OCI-LY7 (cell line): Measurements from ENCODE around the gene DENND1B. TPM values are rescaled to one million over a fixed set of nuclear protein-coding genes. Genes with fewer than 3 reads are reported as not detected.

Experiments
- BruUV-seq: library from RNA; stranded (reverse); fragments of 400-500 nt; replicated peaks from 2 replicates; lab custom pipeline; 2021; lab: Mats Ljungman, UMichigan
- CTCF ChIA-PET: fragments of 300-600 bp; sonication (Branson Sonifier 250); formaldehyde crosslinking; loops from one replicate; lab custom pipeline; 2022; ENCODE audit warnings: antibody characterized with exemption; ENCODE audit not compliant: unreplicated experiment; lab: Charles Lee
- POLR2A ChIA-PET: fragments of 300-600 bp; sonication (Branson Sonifier 250); formaldehyde crosslinking; loops from one replicate; lab custom pipeline; 2022; ENCODE audit warnings: antibody characterized with exemption; lab: Charles Lee
- DNase-seq: peaks from one replicate; pipeline ENCODE4 v3.0.0-alpha.2; 2015; ENCODE audit warnings: low spot score
- H2AFZ ChIP-seq: fragments of 200-600 bp; sonication (generic), shearing (Covaris generic); 2 replicates; pipeline ENCODE4 v1.6.1; 2014; ENCODE audit warnings: mild to moderate bottlenecking, antibody characterized with exemption, low read length, moderate library complexity
- H3K27ac ChIP-seq: fragments of 200-600 bp; sonication (generic); 2 replicates; pipeline ENCODE4 v1.5.1; 2014; ENCODE audit warnings: mixed run types, low read depth, mild to moderate bottlenecking, moderate library complexity, low read length, inconsistent platforms; ENCODE audit not compliant: poor library complexity, severe bottlenecking
- H3K36me3 ChIP-seq: fragments of 200-600 bp; sonication (generic); 2 replicates; pipeline ENCODE4 v1.6.1; 2014; ENCODE audit warnings: mild to moderate bottlenecking, antibody characterized with exemption, low read length, moderate library complexity, mixed read lengths; ENCODE audit not compliant: insufficient read depth
- H3K4me1 ChIP-seq: fragments of 200-600 bp; sonication (generic); 2 replicates; pipeline ENCODE4 v1.5.1; 2014; ENCODE audit warnings: mild to moderate bottlenecking, low read length; ENCODE audit not compliant: insufficient read depth, poor library complexity, severe bottlenecking
- H3K4me2 ChIP-seq: fragments of 200-600 bp; sonication (generic); 2 replicates; pipeline ENCODE4 v1.6.1; 2014; ENCODE audit warnings: mild to moderate bottlenecking, low read length
- H3K4me3 ChIP-seq: fragments of 200-600 bp; sonication (generic); 2 replicates; pipeline ENCODE4 v1.5.1; 2014; ENCODE audit warnings: mild to moderate bottlenecking, low read depth, low read length; ENCODE audit not compliant: poor library complexity, severe bottlenecking
- H3K79me2 ChIP-seq: fragments of 200-600 bp; sonication (generic); 2 replicates; pipeline ENCODE4 v1.6.1; 2016; ENCODE audit warnings: low read depth, mild to moderate bottlenecking, low read length, moderate library complexity, mixed read lengths; ENCODE audit not compliant: insufficient read depth
- H3K9me2 ChIP-seq: fragments of 200-600 bp; sonication (generic); 2 replicates; pipeline ENCODE4 v1.6.1; 2016; ENCODE audit warnings: mild to moderate bottlenecking, low read length, mixed read lengths; ENCODE audit not compliant: insufficient read depth
- H3K9me3 ChIP-seq: fragments of 200-600 bp; sonication (generic); 2 replicates; pipeline ENCODE4 v1.6.1; 2014; ENCODE audit warnings: mild to moderate bottlenecking, mixed run types, low read length, mixed read lengths
- H4K20me1 ChIP-seq: fragments of 200-600 bp; sonication (generic); 2 replicates; pipeline ENCODE4 v1.6.1; 2014; ENCODE audit warnings: mild to moderate bottlenecking, antibody characterized with exemption, low read length, moderate library complexity, mixed read lengths; ENCODE audit not compliant: insufficient read depth
- CTCF ChIP-seq: fragments of 200-600 bp; sonication (generic); conservative IDR thresholded peaks from 2 replicates; pipeline ENCODE4 v1.5.1; 2014; ENCODE audit warnings: mild to moderate bottlenecking, antibody characterized with exemption, low read length, moderate library complexity, mixed read lengths
- EZH2phosphoT487 ChIP-seq: fragments of 200-600 bp; sonication (generic); IDR thresholded peaks from 2 replicates; pipeline ENCODE4 v1.6.1; 2018; ENCODE audit warnings: low read depth, borderline replicate concordance, mild to moderate bottlenecking, mixed run types, antibody characterized with exemption, low read length, moderate library complexity, mixed read lengths
- intact Hi-C: fragments of 100-400 bp; cut with micrococcal nuclease; formaldehyde crosslinking; loops from one replicate; pipeline ENCODE4 v1.10.0; 2022; ENCODE audit not compliant: unreplicated experiment
- total RNA-seq, 2 experiments: library from RNA; depleted of rRNA in 1 of 2; stranded (reverse); fragments of >200 nt in 1 of 2; shearing (Covaris generic) in 1 of 2; gene quantifications; 2 replicates each; pipeline ENCODE4 v1.2.3, GENCODE V29; 2014 to 2022

DENND1B gene
- total RNA-seq, 2 experiments from 2014 or later: 17.4 to 43.0 TPM

GRCh38 chr1:197743578-197743977 is 31.7 kb downstream of the DENND1B start:
- peaks cover 9% of the 10 kb centered on the region for H3K4me1 ChIP-seq
- ChIA-PET CTCF (no interaction called here), POLR2A (interaction anchor here (1.0 to 1.5 kb wide), 3 partner anchors 12 to 37 kb away, joined by 3 to 4 read pairs (median 4); no protein-coding TSS in a partner anchor)
- H3K9me2 ChIP-seq: no peaks in the 10 kb centered on the region
- TF ChIP-seq EZH2phosphoT487: no peak
- no peak for TF ChIP-seq CTCF
- BruUV-seq: no TSS peak
- no peak overlapping the region for H2AFZ ChIP-seq
- H3K36me3 ChIP-seq: 0 out of 2 replicates have a peak, but pooled peaks cover 11% of the 10 kb centered on the region
- no peak for DNase-seq
- H3K4me2 ChIP-seq: no peak overlapping the region
- H3K79me2 ChIP-seq: peaks cover 27% of the 10 kb centered on the region
- intact Hi-C loops: no loop called here
- H3K9me3 ChIP-seq: no peaks in the 10 kb centered on the region
- no peak overlapping the region for H3K27ac ChIP-seq
- no peak overlapping the region for H3K4me3 ChIP-seq
- no peaks in the 10 kb centered on the region for H4K20me1 ChIP-seq

DNA sequence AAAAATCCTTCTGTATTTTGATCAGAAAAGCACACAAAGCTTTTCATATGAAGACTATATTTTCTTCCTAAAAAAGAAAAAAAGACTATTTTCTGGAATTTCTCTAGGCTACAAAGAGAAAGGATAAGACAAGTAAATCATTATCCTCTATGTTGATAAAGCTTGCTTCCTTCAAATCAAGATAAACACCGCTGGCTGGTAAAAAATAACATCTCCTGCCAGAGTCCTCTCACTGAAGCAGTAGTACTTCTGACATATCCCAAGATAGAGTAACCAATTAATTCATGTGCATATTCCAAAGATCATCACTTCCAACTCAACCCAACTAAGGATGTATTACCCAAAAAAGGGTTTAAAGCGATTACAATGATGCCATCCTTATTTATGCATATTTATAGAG is 34.3 kb downstream of the DENND1B start:
- no peak for TF ChIP-seq EZH2phosphoT487
- TF ChIP-seq CTCF: no peak
- H3K4me1 ChIP-seq: peaks cover 9% of the 10 kb centered on the region
- H3K27ac ChIP-seq: no peak overlapping the region
- DNase-seq: no peak
- peaks cover 32% of the 10 kb centered on the region for H3K79me2 ChIP-seq
- no TSS peak for BruUV-seq
- H3K4me3 ChIP-seq: no peak overlapping the region
- ChIA-PET POLR2A (interaction anchor here (0.9 to 1.1 kb wide), 2 partner anchors 36 to 1158 kb away, joined by 3 to 4 read pairs; no protein-coding TSS in a partner anchor), CTCF (no interaction called here)
- 0 out of 2 replicates have a peak, but pooled peaks cover 4% of the 10 kb centered on the region for H4K20me1 ChIP-seq
- H3K36me3 ChIP-seq: no peaks in the 10 kb centered on the region
- no peak overlapping the region for H2AFZ ChIP-seq
- H3K9me2 ChIP-seq: no peaks in the 10 kb centered on the region
- H3K4me2 ChIP-seq: no peak overlapping the region
- intact Hi-C loops: no loop called here
- H3K9me3 ChIP-seq: no peaks in the 10 kb centered on the region

GRCh38 chr1:197738927-197739326 is 36.4 kb downstream of the DENND1B start:
- BruUV-seq: no TSS peak
- H2AFZ ChIP-seq: no peak overlapping the region
- H3K27ac ChIP-seq: no peak overlapping the region
- no peaks in the 10 kb centered on the region for H3K9me3 ChIP-seq
- H3K4me1 ChIP-seq: no peaks in the 10 kb centered on the region
- intact Hi-C loops: no loop called here
- peaks cover 36% of the 10 kb centered on the region for H3K79me2 ChIP-seq
- no peak for TF ChIP-seq CTCF
- no peak for TF ChIP-seq EZH2phosphoT487
- H3K4me3 ChIP-seq: no peak overlapping the region
- no peak overlapping the region for H3K4me2 ChIP-seq
- 0 out of 2 replicates have a peak, but pooled peaks cover 7% of the 10 kb centered on the region for H3K36me3 ChIP-seq
- 0 out of 2 replicates have a peak, but pooled peaks cover 4% of the 10 kb centered on the region for H4K20me1 ChIP-seq
- CTCF ChIA-PET: interaction anchor here (1.0 kb wide), 1 partner anchor 22 kb away, joined by 3 read pairs; no protein-coding TSS in a partner anchor
- no peak for DNase-seq
- POLR2A ChIA-PET: interaction anchor here (0.7 to 1.2 kb wide), 4 partner anchors 10 to 46 kb away, joined by 3 to 4 read pairs (median 4); no protein-coding TSS in a partner anchor
- no peaks in the 10 kb centered on the region for H3K9me2 ChIP-seq
